Measurements from ENCODE around the gene SLC8A1.

GRCh38 chr2:40173276-40173675 lies 278.6 kb downstream of the SLC8A1 start:
- TF ChIP-seq POLR2A (IDR thresholded peaks at IDR 0.05) (no peak), EP300 (IDR thresholded peaks at IDR 0.05) (no peak), CTCF (IDR thresholded peaks at IDR 0.05) (no peak), POLR2AphosphoS5 (IDR thresholded peaks at IDR 0.05) (no peak)
